Stimulated activated CD4-positive, alpha-beta T cell treated with anti-CD3 and anti-CD28 coated beads, Interleukin-2, amount 100 ng/mL, for 24 hours (primary cell): Measurements from ENCODE around the gene PHF5A.

Source experiments
- DNase-seq, 2 donors: peaks; one replicate each; pipeline ENCODE4 v3.0.0-alpha.2; 2020

The PHF5A gene

DNA sequence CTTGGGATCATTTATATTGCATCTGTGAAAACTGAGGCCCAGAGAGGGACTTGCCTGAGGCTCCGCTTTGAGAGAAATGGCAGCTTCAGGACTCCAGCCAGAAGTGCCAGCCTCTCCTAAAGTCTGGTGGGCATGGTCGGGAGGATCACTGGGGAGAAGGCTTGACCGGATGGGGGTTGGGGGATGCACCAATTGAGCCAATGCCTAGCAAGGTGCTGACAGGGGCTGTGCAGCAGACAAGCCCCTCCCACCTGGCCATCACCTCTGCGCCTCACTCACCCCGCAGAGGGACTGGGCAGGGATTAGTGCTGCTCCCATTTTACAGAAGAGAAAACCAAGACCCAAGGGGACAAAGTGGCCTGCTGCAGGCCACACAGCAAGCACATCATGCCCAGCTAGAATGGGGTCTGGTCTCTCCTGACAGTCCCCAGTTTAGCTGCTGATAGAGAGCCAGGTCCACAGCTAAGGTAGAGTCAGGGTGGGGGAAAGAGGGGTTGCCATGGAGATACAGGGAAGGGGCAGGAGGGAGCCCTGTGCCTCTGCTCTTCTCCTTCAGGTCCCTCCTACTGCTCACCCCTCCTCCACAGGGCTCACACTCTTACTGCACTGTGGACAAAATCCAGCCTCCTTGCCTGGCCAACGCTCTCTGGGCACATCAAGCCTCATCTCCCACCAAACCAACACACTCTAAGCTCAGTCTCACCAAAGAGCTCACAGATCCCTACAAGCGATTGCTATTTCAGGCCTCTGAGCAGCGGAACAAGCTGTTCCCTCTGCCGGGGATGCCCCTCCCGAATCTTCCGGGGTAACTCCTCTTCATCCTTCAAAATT lies 57.3 kb downstream of the PHF5A start:
- DNase-seq: no peak

DNA sequence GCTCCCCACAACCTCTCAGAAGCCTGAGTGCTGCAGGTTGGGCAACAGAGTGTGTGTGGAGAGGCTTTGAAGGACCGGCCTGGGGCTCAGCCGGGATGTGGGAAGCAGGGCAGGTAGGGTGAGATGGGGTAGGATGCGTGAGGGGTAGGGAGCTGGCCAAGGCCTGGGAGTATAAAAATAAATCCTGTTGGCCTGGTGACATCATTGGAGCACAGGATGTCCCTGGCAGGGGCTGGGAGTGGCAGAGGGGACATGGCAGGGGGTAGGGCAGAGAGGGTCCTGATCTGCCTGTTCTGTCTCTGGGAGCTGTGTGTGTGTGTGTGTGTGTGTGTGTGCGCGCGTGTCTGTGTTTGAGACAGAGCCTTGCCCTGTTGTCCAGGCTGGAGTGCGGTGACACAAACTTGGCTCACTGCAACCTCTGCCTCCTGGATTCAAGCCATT lies 58.2 kb downstream of the PHF5A start:
- DNase-seq: no peak
